Activated CD8-positive, alpha-beta memory T cell treated with anti-CD3 and anti-CD28 coated beads for 1 hour (primary cell): ENCODE measurements around the gene GMDS.

ENCODE experiments used
- DNase-seq, 2 donors: peaks; one replicate each; pipeline ENCODE4 v3.0.0-alpha.2; 2020; ENCODE audit warnings: low read depth in 1 of 2; ENCODE audit errors: extremely low read depth in 1 of 2

Gene GMDS

GRCh38 chr6:1584996-1585668, 660.3 kb downstream of the GMDS start:
- DNase-seq = no peak

- DNase-seq = no peak
These were observed 661.3 kb downstream of the GMDS start for GRCh38 chr6:1584146-1584545.

- DNase-seq = no peak
These were observed 664.0 kb downstream of the GMDS start for GRCh38 chr6:1581120-1581991.

- DNase-seq = no peak
These were observed 664.8 kb downstream of the GMDS start for GRCh38 chr6:1580585-1580984.

GRCh38 chr6:1580109-1580508, 665.3 kb downstream of the GMDS start:
- no peak for DNase-seq

- DNase-seq = no peak
These were observed 666.3 kb downstream of the GMDS start for GRCh38 chr6:1579096-1579495.

GRCh38 chr6:1577896-1578745, 667.3 kb downstream of the GMDS start:
- DNase-seq = no peak

GRCh38 chr6:1577146-1577680, 668.2 kb downstream of the GMDS start:
- DNase-seq = no peak

- DNase-seq = no peak
These were observed 668.7 kb downstream of the GMDS start for GRCh38 chr6:1576711-1577110.

GRCh38 chr6:1576166-1576565, 669.2 kb downstream of the GMDS start:
- no peak for DNase-seq

- DNase-seq = no peak
These were observed 670.0 kb downstream of the GMDS start for GRCh38 chr6:1575210-1576041.

- DNase-seq = no peak
These were observed 670.6 kb downstream of the GMDS start for GRCh38 chr6:1574890-1575209.

GRCh38 chr6:1574083-1574761, 671.2 kb downstream of the GMDS start:
- no peak for DNase-seq
